ENCODE measurements around the gene PDE7B.

Gene PDE7B

DNA sequence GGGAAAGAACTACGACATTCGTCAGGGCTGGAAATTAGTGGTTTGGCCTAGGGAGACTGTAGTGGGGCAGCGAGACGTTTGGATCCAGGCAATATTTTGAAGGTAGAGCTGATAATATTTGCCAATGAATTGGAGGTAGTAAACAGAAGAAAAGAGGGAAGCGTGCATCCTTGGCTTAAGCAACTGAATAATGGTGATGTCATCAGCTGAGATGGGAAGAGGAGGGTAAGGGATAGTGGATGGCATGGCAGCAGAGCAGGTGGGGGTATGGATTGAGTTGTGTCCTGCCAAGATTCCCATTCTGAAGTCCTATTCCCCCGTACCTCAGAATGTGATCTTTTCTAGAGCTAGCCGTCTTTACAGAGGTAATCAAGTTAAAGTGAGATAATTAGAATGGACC is 119.2 kb downstream of the PDE7B start:
- H3K4me2 ChIP-seq (ENCODE audit: low read length), result no peak overlapping the region
- H2BK120ac ChIP-seq (ENCODE audit: insufficient read depth, low read length, poor library complexity), result no peak overlapping the region
- H3K79me2 ChIP-seq (ENCODE audit: control insufficient read depth, insufficient read depth, low read length, poor library complexity), result no peaks in the 10 kb centered on the region
- H3K4me3 ChIP-seq (ENCODE audit: low read depth, low read length), result no peak overlapping the region
- no peak overlapping the region for H3K18ac ChIP-seq (ENCODE audit: low read length)
- no peak overlapping the region for H2BK12ac ChIP-seq (ENCODE audit: low read length)
- no peak overlapping the region for H4K12ac ChIP-seq (ENCODE audit: low read depth, low read length)
- no peaks in the 10 kb centered on the region for H3K9me3 ChIP-seq (ENCODE audit: insufficient read depth, low read depth, low read length)
- H3K79me1 ChIP-seq (ENCODE audit: low read length), result no peaks in the 10 kb centered on the region
- H2BK5ac ChIP-seq (ENCODE audit: low read depth, low read length, poor library complexity), result no peak overlapping the region
- no peak for DNase-seq
- WGBS (ENCODE audit: extremely low coverage, insufficient coverage, insufficient read length), result no CpG with 5 or more reads among the region's 7 CpGs
- no peak overlapping the region for H2AFZ ChIP-seq (ENCODE audit: insufficient read depth, low read length, poor library complexity)
- H4K91ac ChIP-seq (ENCODE audit: low read depth, low read length), result no peak overlapping the region
- no peak overlapping the region for H3K27ac ChIP-seq (ENCODE audit: low read depth, low read length)
- no peaks in the 10 kb centered on the region for H3K4me1 ChIP-seq (ENCODE audit: control insufficient read depth in 1 of 2, insufficient read depth in 2 of 2, low read length in 2 of 2)
- no peak overlapping the region for H3K14ac ChIP-seq (ENCODE audit: low read length)
- H3K27me3 ChIP-seq (ENCODE audit: insufficient read depth, low read length), result no peaks in the 10 kb centered on the region
- H4K8ac ChIP-seq (ENCODE audit: low read depth, low read length), result no peak overlapping the region
- H3K4ac ChIP-seq (ENCODE audit: low read depth, low read length), result no peak overlapping the region
- no peak overlapping the region for H2AK5ac ChIP-seq (ENCODE audit: low read length)
- no peak overlapping the region for H3K23ac ChIP-seq (ENCODE audit: low read length)
- H3K36me3 ChIP-seq (ENCODE audit: control insufficient read depth in 1 of 2, insufficient read depth in 2 of 2, low read length in 2 of 2), result no peaks in the 10 kb centered on the region
- H3K9ac ChIP-seq (ENCODE audit: low read length), result no peak overlapping the region

DNA sequence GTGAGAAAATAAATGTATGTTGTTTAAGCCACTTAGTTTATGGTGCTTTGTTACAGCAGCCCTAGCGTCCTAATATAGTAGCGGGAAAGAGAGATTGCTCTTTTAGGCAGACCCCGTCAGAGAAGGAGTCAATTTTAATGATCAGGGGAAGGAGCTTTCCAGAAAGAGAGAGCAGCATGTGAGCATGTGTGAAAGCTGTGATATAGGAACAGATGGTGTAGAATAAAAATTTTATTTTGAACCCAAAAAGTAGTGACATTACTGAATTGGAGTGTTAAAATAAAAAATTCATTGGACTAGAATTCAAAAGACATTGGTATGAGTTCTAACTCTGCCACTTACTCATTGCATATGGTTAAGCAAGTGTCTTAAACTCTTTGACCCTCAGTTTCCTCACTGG is 119.8 kb downstream of the PDE7B start:
- WGBS (ENCODE audit: extremely low coverage, insufficient coverage, insufficient read length), result no CpG with 5 or more reads among the region's 3 CpGs
- Histone ChIP-seq H4K12ac (ENCODE audit: low read depth, low read length) (no peak overlapping the region), H3K4ac (ENCODE audit: low read depth, low read length) (no peak overlapping the region), H3K18ac (ENCODE audit: low read length) (no peak overlapping the region), H2BK120ac (ENCODE audit: insufficient read depth, low read length, poor library complexity) (no peak overlapping the region), H3K14ac (ENCODE audit: low read length) (no peak overlapping the region), H3K4me1 (ENCODE audit: control insufficient read depth in 1 of 2, insufficient read depth in 2 of 2, low read length in 2 of 2) (no peaks in the 10 kb centered on the region), H3K9me3 (ENCODE audit: insufficient read depth, low read depth, low read length) (no peaks in the 10 kb centered on the region), H3K27me3 (ENCODE audit: insufficient read depth, low read length) (no peaks in the 10 kb centered on the region), H3K9ac (ENCODE audit: low read length) (no peak overlapping the region), H3K4me2 (ENCODE audit: low read length) (no peak overlapping the region), H4K8ac (ENCODE audit: low read depth, low read length) (no peak overlapping the region), H3K79me2 (ENCODE audit: control insufficient read depth, insufficient read depth, low read length, poor library complexity) (no peaks in the 10 kb centered on the region), H4K91ac (ENCODE audit: low read depth, low read length) (no peak overlapping the region), H3K23ac (ENCODE audit: low read length) (no peak overlapping the region), H3K4me3 (ENCODE audit: low read depth, low read length) (no peak overlapping the region), H2AK5ac (ENCODE audit: low read length) (no peak overlapping the region), H2BK12ac (ENCODE audit: low read length) (no peak overlapping the region), H2BK5ac (ENCODE audit: low read depth, low read length, poor library complexity) (no peak overlapping the region), H3K79me1 (ENCODE audit: low read length) (no peaks in the 10 kb centered on the region), H3K36me3 (ENCODE audit: control insufficient read depth in 1 of 2, insufficient read depth in 2 of 2, low read length in 2 of 2) (no peaks in the 10 kb centered on the region), H2AFZ (ENCODE audit: insufficient read depth, low read length, poor library complexity) (no peak overlapping the region), H3K27ac (ENCODE audit: low read depth, low read length) (no peak overlapping the region)
- no peak for DNase-seq

DNA sequence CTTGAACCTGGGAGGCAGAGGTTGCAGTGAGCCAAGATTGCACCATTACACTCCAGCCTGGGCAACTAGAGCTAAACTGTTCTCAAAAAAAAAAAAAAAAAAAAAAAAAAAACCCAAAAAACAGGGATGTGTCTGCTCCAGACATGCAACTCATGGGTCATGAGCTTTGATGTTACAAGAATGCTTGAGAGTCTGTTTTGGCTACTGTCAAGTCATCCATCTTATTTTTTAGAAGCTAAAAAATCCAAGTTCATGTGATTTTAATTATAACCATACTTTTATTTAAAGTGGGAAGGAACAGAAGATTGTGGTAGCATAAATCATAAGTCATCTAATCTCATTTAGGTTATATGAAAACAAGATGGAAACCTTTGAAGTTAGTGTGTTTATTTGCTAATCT is 120.6 kb downstream of the PDE7B start:
- no peak overlapping the region for H3K23ac ChIP-seq (ENCODE audit: low read length)
- H3K14ac ChIP-seq (ENCODE audit: low read length), result no peak overlapping the region
- no peak overlapping the region for H4K12ac ChIP-seq (ENCODE audit: low read depth, low read length)
- no peaks in the 10 kb centered on the region for H3K79me1 ChIP-seq (ENCODE audit: low read length)
- H3K27ac ChIP-seq (ENCODE audit: low read depth, low read length), result no peak overlapping the region
- no peak overlapping the region for H2AFZ ChIP-seq (ENCODE audit: insufficient read depth, low read length, poor library complexity)
- H3K27me3 ChIP-seq (ENCODE audit: insufficient read depth, low read length), result no peaks in the 10 kb centered on the region
- DNase-seq, result no peak
- no peak overlapping the region for H3K4me2 ChIP-seq (ENCODE audit: low read length)
- no peaks in the 10 kb centered on the region for H3K36me3 ChIP-seq (ENCODE audit: control insufficient read depth in 1 of 2, insufficient read depth in 2 of 2, low read length in 2 of 2)
- no peak overlapping the region for H4K8ac ChIP-seq (ENCODE audit: low read depth, low read length)
- no peak overlapping the region for H3K4ac ChIP-seq (ENCODE audit: low read depth, low read length)
- no peaks in the 10 kb centered on the region for H3K9me3 ChIP-seq (ENCODE audit: insufficient read depth, low read depth, low read length)
- no peak overlapping the region for H2AK5ac ChIP-seq (ENCODE audit: low read length)
- H3K9ac ChIP-seq (ENCODE audit: low read length), result no peak overlapping the region
- no peaks in the 10 kb centered on the region for H3K4me1 ChIP-seq (ENCODE audit: control insufficient read depth in 1 of 2, insufficient read depth in 2 of 2, low read length in 2 of 2)
- no peaks in the 10 kb centered on the region for H3K79me2 ChIP-seq (ENCODE audit: control insufficient read depth, insufficient read depth, low read length, poor library complexity)
- no peak overlapping the region for H2BK5ac ChIP-seq (ENCODE audit: low read depth, low read length, poor library complexity)
- H4K91ac ChIP-seq (ENCODE audit: low read depth, low read length), result no peak overlapping the region
- no peak overlapping the region for H3K18ac ChIP-seq (ENCODE audit: low read length)
- no peak overlapping the region for H2BK120ac ChIP-seq (ENCODE audit: insufficient read depth, low read length, poor library complexity)
- H2BK12ac ChIP-seq (ENCODE audit: low read length), result no peak overlapping the region
- H3K4me3 ChIP-seq (ENCODE audit: low read depth, low read length), result no peak overlapping the region

DNA sequence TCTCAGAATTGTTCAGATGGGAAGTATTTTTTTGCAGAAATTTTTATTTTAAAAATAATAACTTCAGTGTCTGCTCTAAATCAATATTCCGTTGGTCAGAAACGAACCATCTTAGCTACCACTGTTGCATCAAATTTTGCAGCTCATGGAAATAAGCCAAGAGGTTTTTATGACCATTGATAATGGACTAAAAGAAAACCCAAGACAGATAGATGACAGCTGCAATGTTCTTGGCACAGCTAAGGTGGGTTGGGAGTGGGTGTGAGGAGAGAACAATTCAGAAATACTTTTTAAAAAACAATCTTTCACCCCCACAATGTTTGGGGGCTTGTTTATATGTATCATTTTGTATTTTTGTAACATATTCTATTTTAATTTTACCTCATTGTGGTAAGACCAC is 121.1 kb downstream of the PDE7B start:
- H2BK120ac ChIP-seq (ENCODE audit: insufficient read depth, low read length, poor library complexity), result no peak overlapping the region
- no peak overlapping the region for H3K23ac ChIP-seq (ENCODE audit: low read length)
- H2AK5ac ChIP-seq (ENCODE audit: low read length), result no peak overlapping the region
- no peak overlapping the region for H3K4me3 ChIP-seq (ENCODE audit: low read depth, low read length)
- no peaks in the 10 kb centered on the region for H3K79me2 ChIP-seq (ENCODE audit: control insufficient read depth, insufficient read depth, low read length, poor library complexity)
- no peak for DNase-seq
- H3K4me1 ChIP-seq (ENCODE audit: control insufficient read depth in 1 of 2, insufficient read depth in 2 of 2, low read length in 2 of 2), result no peaks in the 10 kb centered on the region
- no peak overlapping the region for H3K18ac ChIP-seq (ENCODE audit: low read length)
- no peak overlapping the region for H2BK12ac ChIP-seq (ENCODE audit: low read length)
- no peak overlapping the region for H4K12ac ChIP-seq (ENCODE audit: low read depth, low read length)
- no CpG with 5 or more reads among the region's 2 CpGs for WGBS (ENCODE audit: extremely low coverage, insufficient coverage, insufficient read length)
- H3K27me3 ChIP-seq (ENCODE audit: insufficient read depth, low read length), result no peaks in the 10 kb centered on the region
- no peaks in the 10 kb centered on the region for H3K36me3 ChIP-seq (ENCODE audit: control insufficient read depth in 1 of 2, insufficient read depth in 2 of 2, low read length in 2 of 2)
- H3K9ac ChIP-seq (ENCODE audit: low read length), result no peak overlapping the region
- no peaks in the 10 kb centered on the region for H3K9me3 ChIP-seq (ENCODE audit: insufficient read depth, low read depth, low read length)
- H4K8ac ChIP-seq (ENCODE audit: low read depth, low read length), result no peak overlapping the region
- H3K14ac ChIP-seq (ENCODE audit: low read length), result no peak overlapping the region
- H3K27ac ChIP-seq (ENCODE audit: low read depth, low read length), result no peak overlapping the region
- H2AFZ ChIP-seq (ENCODE audit: insufficient read depth, low read length, poor library complexity), result no peak overlapping the region
- H3K79me1 ChIP-seq (ENCODE audit: low read length), result no peaks in the 10 kb centered on the region
- no peak overlapping the region for H4K91ac ChIP-seq (ENCODE audit: low read depth, low read length)
- H2BK5ac ChIP-seq (ENCODE audit: low read depth, low read length, poor library complexity), result no peak overlapping the region
- no peak overlapping the region for H3K4me2 ChIP-seq (ENCODE audit: low read length)
- no peak overlapping the region for H3K4ac ChIP-seq (ENCODE audit: low read depth, low read length)

DNA sequence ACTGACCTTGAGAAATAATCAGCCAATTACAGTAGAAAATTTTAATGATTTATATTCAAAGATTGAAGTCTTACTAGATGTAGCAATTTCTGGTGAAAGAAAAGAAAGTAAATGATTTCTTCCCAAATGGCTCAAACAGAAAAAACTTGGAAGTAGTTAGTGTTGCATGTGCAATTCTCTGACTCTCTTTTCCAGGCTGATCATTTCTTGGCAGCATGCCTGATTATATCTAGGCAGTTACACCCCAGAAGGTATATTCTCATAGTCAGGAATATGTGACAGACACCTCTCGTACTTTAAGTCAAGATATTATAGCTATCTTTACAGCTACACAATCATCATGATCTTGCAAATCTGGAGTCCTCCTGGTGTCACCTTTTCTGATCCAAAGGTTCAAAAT is 122.9 kb downstream of the PDE7B start:
- H3K23ac ChIP-seq (ENCODE audit: low read length), result no peak overlapping the region
- no peak overlapping the region for H3K9ac ChIP-seq (ENCODE audit: low read length)
- H3K4me2 ChIP-seq (ENCODE audit: low read length), result no peak overlapping the region

More for the DNA sequence above, 122.9 kb downstream of the PDE7B start:
- no peak overlapping the region for H2BK12ac ChIP-seq (ENCODE audit: low read length)
- no CpG with 5 or more reads among the region's 1 CpG for WGBS (ENCODE audit: extremely low coverage, insufficient coverage, insufficient read length)
- H3K79me2 ChIP-seq (ENCODE audit: control insufficient read depth, insufficient read depth, low read length, poor library complexity), result no peaks in the 10 kb centered on the region
- H2BK5ac ChIP-seq (ENCODE audit: low read depth, low read length, poor library complexity), result no peak overlapping the region
- no peak overlapping the region for H4K12ac ChIP-seq (ENCODE audit: low read depth, low read length)
- H4K8ac ChIP-seq (ENCODE audit: low read depth, low read length), result no peak overlapping the region
- DNase-seq, result no peak
- no peaks in the 10 kb centered on the region for H3K79me1 ChIP-seq (ENCODE audit: low read length)
- H2BK120ac ChIP-seq (ENCODE audit: insufficient read depth, low read length, poor library complexity), result no peak overlapping the region
- no peak overlapping the region for H2AFZ ChIP-seq (ENCODE audit: insufficient read depth, low read length, poor library complexity)
- no peak overlapping the region for H3K4me3 ChIP-seq (ENCODE audit: low read depth, low read length)
- H3K36me3 ChIP-seq (ENCODE audit: control insufficient read depth in 1 of 2, insufficient read depth in 2 of 2, low read length in 2 of 2), result no peaks in the 10 kb centered on the region
- no peak overlapping the region for H3K27ac ChIP-seq (ENCODE audit: low read depth, low read length)
- H3K4ac ChIP-seq (ENCODE audit: low read depth, low read length), result no peak overlapping the region
- H2AK5ac ChIP-seq (ENCODE audit: low read length), result no peak overlapping the region
- H4K91ac ChIP-seq (ENCODE audit: low read depth, low read length), result no peak overlapping the region
- no peaks in the 10 kb centered on the region for H3K4me1 ChIP-seq (ENCODE audit: control insufficient read depth in 1 of 2, insufficient read depth in 2 of 2, low read length in 2 of 2)
- no peaks in the 10 kb centered on the region for H3K27me3 ChIP-seq (ENCODE audit: insufficient read depth, low read length)
- H3K9me3 ChIP-seq (ENCODE audit: insufficient read depth, low read depth, low read length), result no peaks in the 10 kb centered on the region
- no peak overlapping the region for H3K18ac ChIP-seq (ENCODE audit: low read length)
- no peak overlapping the region for H3K14ac ChIP-seq (ENCODE audit: low read length)
